ENCODE measurements around the gene PLXNA4. TPM values are rescaled to one million over a fixed set of nuclear protein-coding genes. Genes with fewer than 3 reads are reported as not detected.

PLXNA4 gene
- total RNA-seq, 1 experiment from 2014 or later = 0.81 TPM

GRCh38 chr7:132190683-132191082 is 385.6 kb downstream of the PLXNA4 start:
- peaks cover 16% of the 10 kb centered on the region for H3K27me3 Mint-ChIP-seq (ENCODE audit: low read depth)
- H3K4me1 Mint-ChIP-seq = peaks cover 44% of the 10 kb centered on the region
- peaks cover 18% of the 10 kb centered on the region for H3K9me3 Mint-ChIP-seq
- POLR2A ChIA-PET = no interaction called here
- no peak for ATAC-seq
- DNase-seq (ENCODE audit: low spot score) = no peak
- H3K36me3 Mint-ChIP-seq = peaks cover 21% of the 10 kb centered on the region
- TF ChIP-seq FOXP4 (CRISPR knock-in tag; IDR thresholded peaks at IDR 0.05) (no peak), OVOL2 (CRISPR knock-in tag; IDR thresholded peaks at IDR 0.05; ENCODE audit: borderline replicate concordance) (no peak), JAZF1 (CRISPR knock-in tag; IDR thresholded peaks at IDR 0.05) (no peak), RELA (CRISPR knock-in tag; IDR thresholded peaks at IDR 0.05; ENCODE audit: borderline replicate concordance) (no peak), SOX15 (CRISPR knock-in tag; IDR thresholded peaks at IDR 0.05) (no peak)
- H3K4me3 Mint-ChIP-seq = no peak overlapping the region
- no peak overlapping the region for H3K27ac Mint-ChIP-seq
- CTCF ChIA-PET = no interaction called here

GRCh38 chr7:132189881-132190280 is 386.4 kb downstream of the PLXNA4 start:
- Mint-ChIP-seq H3K27ac (no peak overlapping the region), H3K9me3 (peaks cover 18% of the 10 kb centered on the region), H3K36me3 (peaks cover 21% of the 10 kb centered on the region), H3K27me3 (ENCODE audit: low read depth) (peaks cover 16% of the 10 kb centered on the region), H3K4me1 (peaks cover 44% of the 10 kb centered on the region), H3K4me3 (no peak overlapping the region)
- TF ChIP-seq ATF6 (CRISPR knock-in tag; IDR thresholded peaks at IDR 0.05) (no peak), GTF2I (CRISPR knock-in tag; conservative IDR thresholded peaks at IDR 0.05) (no peak), HMGA2 (CRISPR knock-in tag; IDR thresholded peaks at IDR 0.05) (no peak), ZNF416 (CRISPR knock-in tag; IDR thresholded peaks at IDR 0.05) (no peak), CREM (CRISPR knock-in tag; IDR thresholded peaks at IDR 0.05) (no peak), NFE2L1 (CRISPR knock-in tag; IDR thresholded peaks at IDR 0.05) (no peak), ATF1 (CRISPR knock-in tag; IDR thresholded peaks at IDR 0.05) (no peak), ZNF512 (CRISPR knock-in tag; IDR thresholded peaks at IDR 0.05; ENCODE audit: borderline replicate concordance) (no peak), ETV6 (CRISPR knock-in tag; IDR thresholded peaks at IDR 0.05) (no peak), ZBTB21 (CRISPR knock-in tag; IDR thresholded peaks at IDR 0.05; ENCODE audit: borderline replicate concordance) (no peak)
- TF ChIP-seq, protein P1, sequence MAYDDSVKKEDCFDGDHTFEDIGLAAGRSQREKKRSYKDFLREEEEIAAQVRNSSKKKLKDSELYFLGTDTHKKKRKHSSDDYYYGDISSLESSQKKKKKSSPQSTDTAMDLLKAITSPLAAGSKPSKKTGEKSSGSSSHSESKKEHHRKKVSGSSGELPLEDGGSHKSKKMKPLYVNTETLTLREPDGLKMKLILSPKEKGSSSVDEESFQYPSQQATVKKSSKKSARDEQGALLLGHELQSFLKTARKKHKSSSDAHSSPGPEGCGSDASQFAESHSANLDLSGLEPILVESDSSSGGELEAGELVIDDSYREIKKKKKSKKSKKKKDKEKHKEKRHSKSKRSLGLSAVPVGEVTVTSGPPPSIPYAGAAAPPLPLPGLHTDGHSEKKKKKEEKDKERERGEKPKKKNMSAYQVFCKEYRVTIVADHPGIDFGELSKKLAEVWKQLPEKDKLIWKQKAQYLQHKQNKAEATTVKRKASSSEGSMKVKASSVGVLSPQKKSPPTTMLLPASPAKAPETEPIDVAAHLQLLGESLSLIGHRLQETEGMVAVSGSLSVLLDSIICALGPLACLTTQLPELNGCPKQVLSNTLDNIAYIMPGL (CRISPR knock-in tag; IDR thresholded peaks at IDR 0.05) = no peak
- POLR2A ChIA-PET = no interaction called here
- no peak for ATAC-seq
- DNase-seq (ENCODE audit: low spot score) = no peak
- CTCF ChIA-PET = interaction anchor here (2.3 to 2.4 kb wide), 2 partner anchors 13 to 245 kb away, joined by 8 to 13 read pairs; no protein-coding TSS in a partner anchor

Measured in WTC11 (cell line).